SK-N-SH (cell line): ENCODE data around the gene EIPR1. TPM values are rescaled to one million over a fixed set of nuclear protein-coding genes. Genes with fewer than 3 reads are reported as not detected.

ENCODE experiments used
- CTCF ChIA-PET: fragments of 300-600, 350-600 bp; formaldehyde crosslinking; extraction: SDS; loops from one replicate; lab custom pipeline; 2021; lab: Yijun Ruan, JAX
- POLR2A ChIA-PET: fragments of 350-600 bp; sonication (Branson Sonifier 250); formaldehyde crosslinking; extraction: SDS; loops from one replicate; lab custom pipeline; 2020; ENCODE audit warnings: antibody characterized with exemption, inconsistent platforms; lab: Yijun Ruan, JAX
- DNase-seq: peaks from one replicate; pipeline ENCODE4 v3.0.0; 2012
- H2AFZ ChIP-seq: fragments of 200-600 bp; sonication (generic); 2 replicates; pipeline ENCODE4 v1.8.1; 2016; ENCODE audit warnings: antibody characterized with exemption, mild to moderate bottlenecking, low read depth
- H3F3A ChIP-seq: fragments of 200-600 bp; sonication (generic); replicated peaks from 2 replicates; pipeline ENCODE3; 2016; ENCODE audit warnings: antibody characterized with exemption, mild to moderate bottlenecking; ENCODE audit not compliant: insufficient read depth
- H3K27ac ChIP-seq, 2 experiments: fragments of 200-500 bp in 1 of 2; fragments of 200-600 bp in 1 of 2; sonication (Bioruptor generic) in 1 of 2; sonication (generic), shearing (Covaris generic) in 1 of 2; 2 replicates each; pipeline versions ENCODE4 v1.5.1 to v1.6.1; 2014 to 2016; ENCODE audit warnings: low read depth in 2 of 2, inconsistent platforms in 1 of 2, low read length in 1 of 2, mild to moderate bottlenecking in 1 of 2, mixed read lengths in 1 of 2
- H3K27me3 ChIP-seq: fragments of 200-600 bp; sonication (generic), shearing (Covaris generic); 2 replicates; pipeline ENCODE4 v1.6.1; 2016; ENCODE audit warnings: mixed run types; ENCODE audit not compliant: insufficient read depth
- H3K36me3 ChIP-seq, 2 experiments: fragments of 200-500 bp in 1 of 2; fragments of 200-600 bp in 1 of 2; sonication (Bioruptor generic) in 1 of 2; sonication (generic) in 1 of 2; replicated peaks in 1 of 2; 2 replicates each; pipeline versions ENCODE3 to v1.5.1; 2014 to 2016; ENCODE audit warnings: low read length in 1 of 2, mild to moderate bottlenecking in 1 of 2; ENCODE audit not compliant: insufficient read depth in 2 of 2, control insufficient read depth in 1 of 2
- H3K4me1 ChIP-seq, 2 experiments: fragments of 200-500 bp in 1 of 2; fragments of 200-600 bp in 1 of 2; sonication (Bioruptor generic) in 1 of 2; sonication (generic), shearing (Covaris generic) in 1 of 2; 2 replicates each; pipeline versions ENCODE4 v1.5.1 to v1.6.1; 2014 to 2016; ENCODE audit warnings: low read depth in 1 of 2, low read length in 1 of 2, mixed run types in 1 of 2; ENCODE audit not compliant: insufficient read depth in 2 of 2, control insufficient read depth in 1 of 2
- H3K4me2 ChIP-seq: fragments of 200-600 bp; sonication (generic), shearing (Covaris generic); 2 replicates; pipeline ENCODE4 v1.6.1; 2017; ENCODE audit warnings: mixed run types
- H3K4me3 ChIP-seq, 2 experiments: fragments of 200-500 bp in 1 of 2; fragments of 200-600 bp in 1 of 2; sonication (Bioruptor generic) in 1 of 2; sonication (generic), shearing (Covaris generic) in 1 of 2; 2 replicates each; pipeline versions ENCODE4 v1.5.1 to v1.8.1; 2014 to 2016; ENCODE audit warnings: low read depth in 2 of 2, inconsistent platforms in 1 of 2, low read length in 1 of 2, mild to moderate bottlenecking in 1 of 2, mixed read lengths in 1 of 2, moderate library complexity in 1 of 2
- H3K79me2 ChIP-seq: fragments of 200-600 bp; sonication (generic); 2 replicates; pipeline ENCODE4 v1.8.1; 2017; ENCODE audit warnings: mild to moderate bottlenecking; ENCODE audit not compliant: insufficient read depth
- H3K9ac ChIP-seq: fragments of 200-600 bp; sonication (generic); 2 replicates; pipeline ENCODE4 v1.6.1; 2017; ENCODE audit warnings: mixed run types
- H3K9me2 ChIP-seq: fragments of 200-600 bp; sonication (generic); 2 replicates; pipeline ENCODE4 v1.6.1; 2017; ENCODE audit warnings: mixed run types
- H3K9me3 ChIP-seq: fragments of 200-600 bp; sonication (generic); 2 replicates; pipeline ENCODE4 v1.6.1; 2017; ENCODE audit warnings: mixed run types, mild to moderate bottlenecking, moderate library complexity
- H4K20me1 ChIP-seq: fragments of 200-600 bp; sonication (generic); 2 replicates; pipeline ENCODE4 v1.6.1; 2017; ENCODE audit warnings: mild to moderate bottlenecking, mixed run types; ENCODE audit not compliant: insufficient read depth
- EZH2phosphoT487 ChIP-seq: fragments of 200-600 bp; sonication (generic); IDR thresholded peaks from 2 replicates; pipeline ENCODE4 v1.6.1; 2017; ENCODE audit warnings: low read depth, mixed run types, mild to moderate bottlenecking, antibody characterized with exemption, moderate library complexity, borderline replicate concordance
- FOSL2 ChIP-seq: IDR thresholded peaks from 2 replicates; pipeline ENCODE4 v1.4.0; 2012; ENCODE audit warnings: low read depth, mild to moderate bottlenecking, moderate library complexity, borderline replicate concordance
- FOXM1 ChIP-seq: IDR thresholded peaks from 2 replicates; pipeline ENCODE4 v1.4.0; 2012; ENCODE audit warnings: low read depth, mild to moderate bottlenecking
- GATA2 ChIP-seq: sonication (generic); formaldehyde crosslinking; IDR thresholded peaks from 2 replicates; pipeline ENCODE4 v1.5.0; 2020; ENCODE audit warnings: mild to moderate bottlenecking, missing genetic modification reagents
- JUND ChIP-seq: IDR thresholded peaks from 2 replicates; pipeline ENCODE4 v1.4.0; 2012
- NFIC ChIP-seq: IDR thresholded peaks from 2 replicates; pipeline ENCODE4 v1.4.0; 2012; ENCODE audit warnings: borderline replicate concordance
- POLR2AphosphoS5 ChIP-seq: IDR thresholded peaks from 2 replicates; pipeline ENCODE4 v1.6.1; 2012; ENCODE audit warnings: low read depth, low read length
- RAD21 ChIP-seq: IDR thresholded peaks from 2 replicates; pipeline ENCODE4 v1.6.1; 2012; ENCODE audit warnings: mild to moderate bottlenecking, low read length
- RCOR1 ChIP-seq: fragments of 150-350 bp; IDR thresholded peaks from 2 replicates; pipeline ENCODE4 v1.6.1; 2017; ENCODE audit warnings: antibody characterized with exemption, low read length
- SIN3A ChIP-seq: IDR thresholded peaks from 2 replicates; pipeline ENCODE4 v1.6.1; 2012; ENCODE audit warnings: low read depth, mild to moderate bottlenecking, low read length, moderate library complexity, borderline replicate concordance
- SMC3 ChIP-seq: IDR thresholded peaks from 2 replicates; pipeline ENCODE4 v1.6.1; 2012; ENCODE audit warnings: low read depth, low read length, improper control_type of control experiment
- TAF1 ChIP-seq: IDR thresholded peaks from 2 replicates; pipeline ENCODE4 v1.6.1; 2012; ENCODE audit warnings: low read depth, mild to moderate bottlenecking, low read length, moderate library complexity, borderline replicate concordance
- TCF12 ChIP-seq: IDR thresholded peaks from 2 replicates; pipeline ENCODE4 v1.4.0; 2012
- TEAD4 ChIP-seq: IDR thresholded peaks from 2 replicates; pipeline ENCODE4 v1.4.0; 2012; ENCODE audit warnings: mild to moderate bottlenecking, borderline replicate concordance; ENCODE audit not compliant: insufficient read depth
- WGBS: methylation state at CpG from one replicate; pipeline ENCODE4 v1.1.6; 2017; ENCODE audit warnings: low lambda C conversion rate; 5-methylcytosine and 5-hydroxymethylcytosine counted together
- polyA plus RNA-seq, 3 experiments: library from polyadenylated mRNA; depleted of rRNA; stranded (reverse); fragments of >200 nt; gene quantifications; 2 replicates each; pipeline ENCODE4 v1.2.3, GENCODE V29; 2012
- TF ChIP-seq, protein P1 (sequence below): IDR thresholded peaks from 2 replicates; pipeline ENCODE4 v1.4.0; 2012; ENCODE audit warnings: low read depth, borderline replicate concordance
- TF ChIP-seq, protein P2 (sequence below): IDR thresholded peaks from 2 replicates; pipeline ENCODE4 v1.4.0; 2012; ENCODE audit warnings: low read depth
- TF ChIP-seq, protein P3 (sequence below): IDR thresholded peaks from 2 replicates; pipeline ENCODE4 v1.6.1; 2012; ENCODE audit warnings: mild to moderate bottlenecking, low read depth, low read length, moderate library complexity
- TF ChIP-seq, protein P4 (sequence below): fragments of 150-350 bp; IDR thresholded peaks from 2 replicates; pipeline ENCODE4 v1.6.1; 2017; ENCODE audit warnings: antibody characterized with exemption, low read length, low read depth, borderline replicate concordance

Gene EIPR1
- polyA plus RNA-seq, 1 of the 3 experiments (the other 2 are of a cell fraction): 85.9 TPM

DNA sequence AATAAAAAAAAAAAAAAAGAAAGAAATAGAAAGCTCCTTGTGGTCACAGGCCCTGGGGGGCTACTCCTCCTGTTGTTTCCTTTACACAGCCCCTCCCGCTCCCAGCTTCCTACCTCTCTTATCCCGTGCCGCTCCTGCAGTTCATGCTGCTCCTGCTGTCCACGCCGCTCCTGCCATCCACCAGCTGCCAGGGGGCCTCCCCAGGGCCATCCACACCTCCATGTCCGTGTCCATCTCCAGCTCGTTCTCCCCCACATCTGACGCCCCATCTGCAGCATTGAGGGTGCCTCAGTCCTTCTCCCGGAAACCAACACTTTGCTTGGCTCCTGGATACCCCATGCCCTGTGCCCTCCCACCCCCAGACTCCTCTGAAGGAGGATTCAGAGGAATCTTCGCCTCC lies 191.7 kb downstream of the EIPR1 start:
- POLR2A ChIA-PET: interaction anchor here (0.6 to 0.8 kb wide), 2 partner anchors 56 to 853 kb away, joined by 3 to 4 read pairs; no protein-coding TSS in a partner anchor
- no peaks in the 10 kb centered on the region for H3K27me3 ChIP-seq
- DNase-seq: no peak
- TF ChIP-seq FOXM1: no peak
- no peak for TF ChIP-seq SIN3A
- no peak for TF ChIP-seq RAD21
- TF ChIP-seq, protein P1, sequence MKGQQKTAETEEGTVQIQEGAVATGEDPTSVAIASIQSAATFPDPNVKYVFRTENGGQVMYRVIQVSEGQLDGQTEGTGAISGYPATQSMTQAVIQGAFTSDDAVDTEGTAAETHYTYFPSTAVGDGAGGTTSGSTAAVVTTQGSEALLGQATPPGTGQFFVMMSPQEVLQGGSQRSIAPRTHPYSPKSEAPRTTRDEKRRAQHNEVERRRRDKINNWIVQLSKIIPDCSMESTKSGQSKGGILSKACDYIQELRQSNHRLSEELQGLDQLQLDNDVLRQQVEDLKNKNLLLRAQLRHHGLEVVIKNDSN: no peak
- TF ChIP-seq, protein P2, sequence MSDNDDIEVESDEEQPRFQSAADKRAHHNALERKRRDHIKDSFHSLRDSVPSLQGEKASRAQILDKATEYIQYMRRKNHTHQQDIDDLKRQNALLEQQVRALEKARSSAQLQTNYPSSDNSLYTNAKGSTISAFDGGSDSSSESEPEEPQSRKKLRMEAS: no peak
- TF ChIP-seq, protein P3, sequence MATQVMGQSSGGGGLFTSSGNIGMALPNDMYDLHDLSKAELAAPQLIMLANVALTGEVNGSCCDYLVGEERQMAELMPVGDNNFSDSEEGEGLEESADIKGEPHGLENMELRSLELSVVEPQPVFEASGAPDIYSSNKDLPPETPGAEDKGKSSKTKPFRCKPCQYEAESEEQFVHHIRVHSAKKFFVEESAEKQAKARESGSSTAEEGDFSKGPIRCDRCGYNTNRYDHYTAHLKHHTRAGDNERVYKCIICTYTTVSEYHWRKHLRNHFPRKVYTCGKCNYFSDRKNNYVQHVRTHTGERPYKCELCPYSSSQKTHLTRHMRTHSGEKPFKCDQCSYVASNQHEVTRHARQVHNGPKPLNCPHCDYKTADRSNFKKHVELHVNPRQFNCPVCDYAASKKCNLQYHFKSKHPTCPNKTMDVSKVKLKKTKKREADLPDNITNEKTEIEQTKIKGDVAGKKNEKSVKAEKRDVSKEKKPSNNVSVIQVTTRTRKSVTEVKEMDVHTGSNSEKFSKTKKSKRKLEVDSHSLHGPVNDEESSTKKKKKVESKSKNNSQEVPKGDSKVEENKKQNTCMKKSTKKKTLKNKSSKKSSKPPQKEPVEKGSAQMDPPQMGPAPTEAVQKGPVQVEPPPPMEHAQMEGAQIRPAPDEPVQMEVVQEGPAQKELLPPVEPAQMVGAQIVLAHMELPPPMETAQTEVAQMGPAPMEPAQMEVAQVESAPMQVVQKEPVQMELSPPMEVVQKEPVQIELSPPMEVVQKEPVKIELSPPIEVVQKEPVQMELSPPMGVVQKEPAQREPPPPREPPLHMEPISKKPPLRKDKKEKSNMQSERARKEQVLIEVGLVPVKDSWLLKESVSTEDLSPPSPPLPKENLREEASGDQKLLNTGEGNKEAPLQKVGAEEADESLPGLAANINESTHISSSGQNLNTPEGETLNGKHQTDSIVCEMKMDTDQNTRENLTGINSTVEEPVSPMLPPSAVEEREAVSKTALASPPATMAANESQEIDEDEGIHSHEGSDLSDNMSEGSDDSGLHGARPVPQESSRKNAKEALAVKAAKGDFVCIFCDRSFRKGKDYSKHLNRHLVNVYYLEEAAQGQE: no peak
- TF ChIP-seq POLR2AphosphoS5: no peak
- TF ChIP-seq RCOR1: no peak
- no peak for TF ChIP-seq SMC3
- TF ChIP-seq, protein P4, sequence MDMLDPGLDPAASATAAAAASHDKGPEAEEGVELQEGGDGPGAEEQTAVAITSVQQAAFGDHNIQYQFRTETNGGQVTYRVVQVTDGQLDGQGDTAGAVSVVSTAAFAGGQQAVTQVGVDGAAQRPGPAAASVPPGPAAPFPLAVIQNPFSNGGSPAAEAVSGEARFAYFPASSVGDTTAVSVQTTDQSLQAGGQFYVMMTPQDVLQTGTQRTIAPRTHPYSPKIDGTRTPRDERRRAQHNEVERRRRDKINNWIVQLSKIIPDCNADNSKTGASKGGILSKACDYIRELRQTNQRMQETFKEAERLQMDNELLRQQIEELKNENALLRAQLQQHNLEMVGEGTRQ: no peak
- no peak for TF ChIP-seq EZH2phosphoT487
- TF ChIP-seq FOSL2: no peak
- no peak for TF ChIP-seq GATA2 (CRISPR knock-in tag)
- no peak for TF ChIP-seq TCF12
- no peak for TF ChIP-seq JUND
- TF ChIP-seq TEAD4: no peak
- TF ChIP-seq NFIC: no peak
- no peak for TF ChIP-seq TAF1
- H4K20me1 ChIP-seq: no peaks in the 10 kb centered on the region
- 96% methylated on average over 10 of the region's 10 CpGs for WGBS
- no peak overlapping the region for H3K4me2 ChIP-seq
- no peak overlapping the region for H3K27ac ChIP-seq
- H2AFZ ChIP-seq: no peak overlapping the region
- no peak overlapping the region for H3K9ac ChIP-seq
- H3F3A ChIP-seq: no peaks in the 10 kb centered on the region
- H3K9me3 ChIP-seq: no peaks in the 10 kb centered on the region
- no peak overlapping the region for H3K4me3 ChIP-seq
- H3K79me2 ChIP-seq: 0 out of 2 replicates have a peak, but pooled peaks cover 2% of the 10 kb centered on the region
- H3K9me2 ChIP-seq: no peaks in the 10 kb centered on the region
- CTCF ChIA-PET: no interaction called here
- peaks cover 4 to 36% of the 10 kb centered on the region in 2 experiments for H3K36me3 ChIP-seq
- H3K4me1 ChIP-seq: peaks cover 0 to 9% of the 10 kb centered on the region in 2 experiments; a peak in 1 of 4 replicates
